ENCODE data around the gene POPDC2.
"Not testable (repeated sequence)": the region's sequence is repeated elsewhere in the genome, so short reads cannot be mapped to it uniquely, and the experiment has no call there.

Gene POPDC2

GRCh38 chr3:119679874-119680273, 19.5 kb upstream of the POPDC2 start:
- Histone ChIP-seq H3K4me2 (ENCODE audit: insufficient read depth, low read length) (no peak overlapping the region), H3K27me3 (ENCODE audit: insufficient read depth, low read length, poor library complexity) (no peaks in the 10 kb centered on the region), H3K9ac (ENCODE audit: low read depth, low read length) (no peak overlapping the region), H3K4me3 (ENCODE audit: low read depth in 1 of 2, low read length in 2 of 2) (no peak overlapping the region), H4K20me1 (ENCODE audit: insufficient read depth, low read length) (no peaks in the 10 kb centered on the region), H3K36me3 (ENCODE audit: insufficient read depth, low read length) (peaks cover 5% of the 10 kb centered on the region), H3K4me1 (ENCODE audit: insufficient read depth, low read length) (peaks cover 28% of the 10 kb centered on the region), H3K79me2 (ENCODE audit: insufficient read depth, low read length) (peaks cover 18% of the 10 kb centered on the region), H3K27ac (ENCODE audit: low read length) (no peak overlapping the region), H3K9me3 (ENCODE audit: insufficient read depth, low read length, severe bottlenecking) (no peaks in the 10 kb centered on the region), H2AFZ (ENCODE audit: low read depth, low read length) (no peak overlapping the region)
- ATAC-seq (ENCODE audit: insufficient read depth, low read depth), result no peak
- no peak for DNase-seq
- TF ChIP-seq EZH2 (IDR thresholded peaks at IDR 0.05; ENCODE audit: borderline replicate concordance, low read depth, low read length, severe bottlenecking) (no peak), CTCF (IDR thresholded peaks at IDR 0.05; ENCODE audit: borderline replicate concordance, extremely low read depth, low read length, poor library complexity, severe bottlenecking) (no peak)

GRCh38 chr3:119678209-119678608, 17.8 kb upstream of the POPDC2 start:
- not testable (repeated sequence) for H3K27me3 ChIP-seq (ENCODE audit: insufficient read depth, low read length, poor library complexity); H3K9me3 ChIP-seq (ENCODE audit: insufficient read depth, low read length, severe bottlenecking); H3K9ac ChIP-seq (ENCODE audit: low read depth, low read length); H3K27ac ChIP-seq (ENCODE audit: low read length); DNase-seq; ATAC-seq (ENCODE audit: insufficient read depth, low read depth); H4K20me1 ChIP-seq (ENCODE audit: insufficient read depth, low read length)
- H2AFZ ChIP-seq (ENCODE audit: low read depth, low read length), result 0 out of 2 replicates have a peak overlapping the region, but pooled peaks have one; percentile 20
- peaks cover 29% of the 10 kb centered on the region for H3K4me1 ChIP-seq (ENCODE audit: insufficient read depth, low read length)
- peak overlapping the region in 1 of 2 experiments; percentile 65; a peak in 1 of 4 replicates for H3K4me3 ChIP-seq (ENCODE audit: low read depth in 1 of 2, low read length in 2 of 2)
- peaks cover 24% of the 10 kb centered on the region for H3K79me2 ChIP-seq (ENCODE audit: insufficient read depth, low read length)
- peak overlapping the region; percentile 66 for H3K4me2 ChIP-seq (ENCODE audit: insufficient read depth, low read length)
- peaks cover 22% of the 10 kb centered on the region for H3K36me3 ChIP-seq (ENCODE audit: insufficient read depth, low read length)

GRCh38 chr3:119677641-119677934, 17.2 kb upstream of the POPDC2 start:
- Histone ChIP-seq H3K79me2 (ENCODE audit: insufficient read depth, low read length) (peaks cover 24% of the 10 kb centered on the region), H3K4me3 (ENCODE audit: low read depth in 1 of 2, low read length in 2 of 2) (peak overlapping the region; percentile 16 to 65; a peak in 3 of 4 replicates), H3K9ac (ENCODE audit: low read depth, low read length) (peak overlapping the region; percentile 73), H3K4me1 (ENCODE audit: insufficient read depth, low read length) (peaks cover 29% of the 10 kb centered on the region), H3K27ac (ENCODE audit: low read length) (peak overlapping the region; percentile 92), H3K4me2 (ENCODE audit: insufficient read depth, low read length) (peak overlapping the region; percentile 66), H2AFZ (ENCODE audit: low read depth, low read length) (peak overlapping the region; percentile 82), H3K9me3 (ENCODE audit: insufficient read depth, low read length, severe bottlenecking) (no peaks in the 10 kb centered on the region), H3K27me3 (ENCODE audit: insufficient read depth, low read length, poor library complexity) (no peaks in the 10 kb centered on the region), H4K20me1 (ENCODE audit: insufficient read depth, low read length) (no peaks in the 10 kb centered on the region), H3K36me3 (ENCODE audit: insufficient read depth, low read length) (peaks cover 28% of the 10 kb centered on the region)
- no peak for TF ChIP-seq EZH2 (IDR thresholded peaks at IDR 0.05; ENCODE audit: borderline replicate concordance, low read depth, low read length, severe bottlenecking)
- TF ChIP-seq CTCF (IDR thresholded peaks at IDR 0.05; ENCODE audit: borderline replicate concordance, extremely low read depth, low read length, poor library complexity, severe bottlenecking), result no peak
- no peak for ATAC-seq (ENCODE audit: insufficient read depth, low read depth)
- no peak for DNase-seq

- Histone ChIP-seq H3K4me1 (ENCODE audit: insufficient read depth, low read length) (peaks cover 29% of the 10 kb centered on the region), H3K9ac (ENCODE audit: low read depth, low read length) (peak within 1 kb of the TSS; percentile 73), H3K79me2 (ENCODE audit: insufficient read depth, low read length) (peaks cover 24% of the 10 kb centered on the region), H3K9me3 (ENCODE audit: insufficient read depth, low read length, severe bottlenecking) (no peaks in the 10 kb centered on the region), H2AFZ (ENCODE audit: low read depth, low read length) (peak within 1 kb of the TSS; percentile 82), H3K27me3 (ENCODE audit: insufficient read depth, low read length, poor library complexity) (no peaks in the 10 kb centered on the region), H3K4me3 (ENCODE audit: low read depth in 1 of 2, low read length in 2 of 2) (peak within 1 kb of the TSS; percentile 42 to 65), H3K36me3 (ENCODE audit: insufficient read depth, low read length) (peaks cover 33% of the 10 kb centered on the region), H3K4me2 (ENCODE audit: insufficient read depth, low read length) (peak within 1 kb of the TSS; percentile 66), H3K27ac (ENCODE audit: low read length) (peak within 1 kb of the TSS; percentile 92), H4K20me1 (ENCODE audit: insufficient read depth, low read length) (no peaks in the 10 kb centered on the region)
- ATAC-seq (ENCODE audit: insufficient read depth, low read depth), result peak; percentile 90
- peak; percentile 95 for DNase-seq
- no peak for TF ChIP-seq EZH2 (IDR thresholded peaks at IDR 0.05; ENCODE audit: borderline replicate concordance, low read depth, low read length, severe bottlenecking)
- no peak for TF ChIP-seq CTCF (IDR thresholded peaks at IDR 0.05; ENCODE audit: borderline replicate concordance, extremely low read depth, low read length, poor library complexity, severe bottlenecking)
Observed at GRCh38 chr3:119676771-119677640, 16.6 kb upstream of the POPDC2 start, which contains the start of gene COX17. Gene COX17 (minus strand): TSS chr3:119677406. CDS start chr3:119677310, 96 bp downstream.
